ENCODE measurements around the gene PTGIR. TPM values are rescaled to one million over a fixed set of nuclear protein-coding genes. Genes with fewer than 3 reads are reported as not detected.

Gene PTGIR
- total and polyA plus RNA-seq, 10 of the 15 experiments (the other 5 are each of a cell fraction or from before 2014, with no cell fraction given) = 0.34 to 29.1 (median 9.9) TPM

GRCh38 chr19:46661020-46661731 lies 36.3 kb upstream of the PTGIR start, which contains the start of gene DACT3 (continued):
- TF ChIP-seq CREM (IDR thresholded peaks at IDR 0.05; ENCODE audit: low read depth) = peak; percentile 75
- peak; percentile 85 for TF ChIP-seq MAX (IDR thresholded peaks at IDR 0.05; ENCODE audit: low read depth, low read length)
- TF ChIP-seq JUND (IDR thresholded peaks at IDR 0.05; ENCODE audit: low read depth, low read length) = 0 out of 2 replicates have a peak, but pooled peaks have one; percentile 22
- peak; percentile 37; the same call in 1 of the 2 replicates for TF ChIP-seq NRF1 (conservative IDR thresholded peaks at IDR 0.05; ENCODE audit: low read depth, low read length)
- TF ChIP-seq, protein P1, sequence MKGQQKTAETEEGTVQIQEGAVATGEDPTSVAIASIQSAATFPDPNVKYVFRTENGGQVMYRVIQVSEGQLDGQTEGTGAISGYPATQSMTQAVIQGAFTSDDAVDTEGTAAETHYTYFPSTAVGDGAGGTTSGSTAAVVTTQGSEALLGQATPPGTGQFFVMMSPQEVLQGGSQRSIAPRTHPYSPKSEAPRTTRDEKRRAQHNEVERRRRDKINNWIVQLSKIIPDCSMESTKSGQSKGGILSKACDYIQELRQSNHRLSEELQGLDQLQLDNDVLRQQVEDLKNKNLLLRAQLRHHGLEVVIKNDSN (IDR thresholded peaks at IDR 0.05; ENCODE audit: borderline replicate concordance, extremely low read length, insufficient read depth, low read depth, low read length) = peak; percentile 70
- TF ChIP-seq RFX5 (IDR thresholded peaks at IDR 0.05; ENCODE audit: low read depth, low read length) = peak; percentile 82
- TF ChIP-seq RAD51 (IDR thresholded peaks at IDR 0.05) = peak; percentile 93
- no peak for TF ChIP-seq POLR2AphosphoS2 (IDR thresholded peaks at IDR 0.05; ENCODE audit: low read depth, low read length)
- peak; percentile 71 for TF ChIP-seq MEF2B (IDR thresholded peaks at IDR 0.05; ENCODE audit: partially characterized antibody, poor library complexity, severe bottlenecking)
- TF ChIP-seq BACH1 (IDR thresholded peaks at IDR 0.05; ENCODE audit: borderline replicate concordance) = 0 out of 2 replicates have a peak, but pooled peaks have one; percentile 16
- TF ChIP-seq BHLHE40 (IDR thresholded peaks at IDR 0.05; ENCODE audit: borderline replicate concordance in 1 of 2, low read depth in 2 of 2, low read length in 1 of 2) = peak; percentile 96
- TF ChIP-seq PKNOX1 (IDR thresholded peaks at IDR 0.05) = peak; percentile 85
- TF ChIP-seq SPI1 (IDR thresholded peaks at IDR 0.05; ENCODE audit: borderline replicate concordance, insufficient read depth, low read depth, low read length) = no peak
- TF ChIP-seq SREBF2 (IDR thresholded peaks at IDR 0.05; ENCODE audit: low read length) = 0 out of 2 replicates have a peak, but pooled peaks have one; percentile 8
- TF ChIP-seq ATF7 (IDR thresholded peaks at IDR 0.05; ENCODE audit: low read depth) = peak; percentile 18; the same call in 1 of the 2 replicates
- TF ChIP-seq EGR1 (IDR thresholded peaks at IDR 0.05; ENCODE audit: borderline replicate concordance in 1 of 2, low read depth in 2 of 2, low read length in 2 of 2) = 0 out of 3 replicates have a peak, but pooled peaks of 1 of the 2 experiments have one; percentile 22
- TF ChIP-seq CBX3 (IDR thresholded peaks at IDR 0.05; ENCODE audit: borderline replicate concordance, low read depth) = no peak
- no peak for TF ChIP-seq PRDM15 (CRISPR knock-in tag; IDR thresholded peaks at IDR 0.05)

Data from GM12878 (cell line).